SJSA1 (cell line): ENCODE results near the gene PDE7B. TPM values are rescaled to one million over a fixed set of nuclear protein-coding genes. Genes with fewer than 3 reads are reported as not detected.

ENCODE experiments used
- DNase-seq, 2 experiments: peaks; one replicate each; pipeline ENCODE4 v3.0.0-alpha.2; 2015 to 2020; ENCODE audit warnings: low spot score in 2 of 2, low read depth in 1 of 2
- H3K27ac ChIP-seq: fragments of 250-450 bp; sonication (Bioruptor Pico); 2 replicates; pipeline ENCODE4 v1.5.1; 2020; ENCODE audit warnings: mild to moderate bottlenecking, moderate library complexity
- H3K27me3 ChIP-seq: fragments of 250-450 bp; sonication (Bioruptor Pico); replicated peaks from 2 replicates; pipeline ENCODE4 v1.5.1; 2020; ENCODE audit warnings: mild to moderate bottlenecking, moderate library complexity
- H3K36me3 ChIP-seq: fragments of 250-450 bp; sonication (Bioruptor Pico); 2 replicates; pipeline ENCODE4 v1.5.1; 2020; ENCODE audit warnings: mild to moderate bottlenecking
- H3K4me1 ChIP-seq: fragments of 250-450 bp; sonication (Bioruptor Pico); replicated peaks from 2 replicates; pipeline ENCODE4 v1.6.1; 2021; ENCODE audit warnings: mild to moderate bottlenecking
- H3K4me3 ChIP-seq: fragments of 250-450 bp; sonication (Bioruptor Pico); 2 replicates; pipeline ENCODE4 v1.5.1; 2020; ENCODE audit warnings: mild to moderate bottlenecking
- H3K9me3 ChIP-seq: fragments of 250-450 bp; sonication (Bioruptor Pico); replicated peaks from 2 replicates; pipeline ENCODE4 v1.5.1; 2020; ENCODE audit warnings: mild to moderate bottlenecking
- total RNA-seq: library from RNA; depleted of rRNA; stranded (reverse); fragments of >200 nt; shearing (Covaris generic); gene quantifications from 2 replicates; pipeline ENCODE4 v1.2.3, GENCODE V29; 2014

The PDE7B gene
- total RNA-seq, 1 experiment from 2014 or later, result not detected

GRCh38 chr6:136108361-136108945, 257.0 kb downstream of the PDE7B start:
- DNase-seq, result no peak
- no peaks in the 10 kb centered on the region for H3K9me3 ChIP-seq
- H3K27me3 ChIP-seq, result no peaks in the 10 kb centered on the region
- H3K36me3 ChIP-seq, result no peaks in the 10 kb centered on the region
- no peak overlapping the region for H3K4me3 ChIP-seq
- no peak overlapping the region for H3K27ac ChIP-seq
- H3K4me1 ChIP-seq, result no peaks in the 10 kb centered on the region

GRCh38 chr6:136111831-136112230, 260.3 kb downstream of the PDE7B start:
- Histone ChIP-seq H3K9me3 (no peaks in the 10 kb centered on the region), H3K36me3 (no peaks in the 10 kb centered on the region), H3K4me1 (no peaks in the 10 kb centered on the region), H3K27ac (no peak overlapping the region), H3K4me3 (no peak overlapping the region), H3K27me3 (no peaks in the 10 kb centered on the region)
- no peak for DNase-seq

- Histone ChIP-seq H3K27ac (no peak overlapping the region), H3K4me3 (no peak overlapping the region), H3K4me1 (no peaks in the 10 kb centered on the region), H3K9me3 (no peaks in the 10 kb centered on the region), H3K27me3 (no peaks in the 10 kb centered on the region), H3K36me3 (no peaks in the 10 kb centered on the region)
- no peak for DNase-seq
These were observed 260.8 kb downstream of the PDE7B start for GRCh38 chr6:136112262-136112661.

GRCh38 chr6:136113736-136114173, 262.3 kb downstream of the PDE7B start:
- Histone ChIP-seq H3K9me3 (no peaks in the 10 kb centered on the region), H3K27me3 (no peaks in the 10 kb centered on the region), H3K27ac (no peak overlapping the region), H3K4me3 (no peak overlapping the region), H3K36me3 (no peaks in the 10 kb centered on the region), H3K4me1 (no peaks in the 10 kb centered on the region)
- no peak for DNase-seq

- Histone ChIP-seq H3K27ac (no peak overlapping the region), H3K9me3 (no peaks in the 10 kb centered on the region), H3K36me3 (no peaks in the 10 kb centered on the region), H3K4me3 (no peak overlapping the region), H3K4me1 (no peaks in the 10 kb centered on the region), H3K27me3 (no peaks in the 10 kb centered on the region)
- DNase-seq, result no peak
These were observed 263.2 kb downstream of the PDE7B start for GRCh38 chr6:136114661-136115060.

GRCh38 chr6:136115941-136116340, 264.4 kb downstream of the PDE7B start:
- DNase-seq, result no peak
- no peak overlapping the region for H3K4me3 ChIP-seq
- no peaks in the 10 kb centered on the region for H3K9me3 ChIP-seq
- no peaks in the 10 kb centered on the region for H3K4me1 ChIP-seq
- no peak overlapping the region for H3K27ac ChIP-seq
- H3K36me3 ChIP-seq, result no peaks in the 10 kb centered on the region
- H3K27me3 ChIP-seq, result no peaks in the 10 kb centered on the region

GRCh38 chr6:136117081-136117480, 265.6 kb downstream of the PDE7B start:
- DNase-seq, result no peak
- no peaks in the 10 kb centered on the region for H3K27me3 ChIP-seq

GRCh38 chr6:136118787-136119186, 267.3 kb downstream of the PDE7B start:
- Histone ChIP-seq H3K36me3 (no peaks in the 10 kb centered on the region), H3K27ac (no peak overlapping the region), H3K9me3 (no peaks in the 10 kb centered on the region), H3K4me1 (no peaks in the 10 kb centered on the region), H3K4me3 (no peak overlapping the region), H3K27me3 (no peaks in the 10 kb centered on the region)
- DNase-seq, result no peak

More at GRCh38 chr6:136117081-136117480, 265.6 kb downstream of the PDE7B start:
- H3K9me3 ChIP-seq, result no peaks in the 10 kb centered on the region
- no peaks in the 10 kb centered on the region for H3K36me3 ChIP-seq
- H3K4me3 ChIP-seq, result no peak overlapping the region
- H3K27ac ChIP-seq, result no peak overlapping the region
- H3K4me1 ChIP-seq, result no peaks in the 10 kb centered on the region

- H3K4me1 ChIP-seq, result no peaks in the 10 kb centered on the region
- H3K27me3 ChIP-seq, result no peaks in the 10 kb centered on the region
- no peaks in the 10 kb centered on the region for H3K9me3 ChIP-seq
- H3K27ac ChIP-seq, result no peak overlapping the region
- no peak overlapping the region for H3K4me3 ChIP-seq
- H3K36me3 ChIP-seq, result no peaks in the 10 kb centered on the region
- DNase-seq, result no peak
These were observed 272.0 kb downstream of the PDE7B start for GRCh38 chr6:136123468-136123867.

GRCh38 chr6:136125585-136125984, 274.1 kb downstream of the PDE7B start:
- Histone ChIP-seq H3K9me3 (no peaks in the 10 kb centered on the region), H3K4me3 (no peak overlapping the region), H3K27me3 (no peaks in the 10 kb centered on the region), H3K27ac (no peak overlapping the region), H3K4me1 (no peaks in the 10 kb centered on the region), H3K36me3 (no peaks in the 10 kb centered on the region)
- DNase-seq, result no peak

- H3K4me1 ChIP-seq, result no peaks in the 10 kb centered on the region
- H3K4me3 ChIP-seq, result no peak overlapping the region
- no peaks in the 10 kb centered on the region for H3K27me3 ChIP-seq
- no peak for DNase-seq
- no peaks in the 10 kb centered on the region for H3K36me3 ChIP-seq
- H3K9me3 ChIP-seq, result no peaks in the 10 kb centered on the region
- H3K27ac ChIP-seq, result no peak overlapping the region
These were observed 276.4 kb downstream of the PDE7B start for GRCh38 chr6:136127873-136128272.

- Histone ChIP-seq H3K4me1 (no peaks in the 10 kb centered on the region), H3K27me3 (no peaks in the 10 kb centered on the region), H3K4me3 (no peak overlapping the region), H3K36me3 (no peaks in the 10 kb centered on the region), H3K9me3 (no peaks in the 10 kb centered on the region), H3K27ac (no peak overlapping the region)
- no peak for DNase-seq
These were observed 277.9 kb downstream of the PDE7B start for GRCh38 chr6:136129365-136129764.

- H3K27me3 ChIP-seq, result no peaks in the 10 kb centered on the region
- H3K4me1 ChIP-seq, result no peaks in the 10 kb centered on the region
- H3K27ac ChIP-seq, result no peak overlapping the region
- DNase-seq, result no peak
- no peak overlapping the region for H3K4me3 ChIP-seq
- no peaks in the 10 kb centered on the region for H3K36me3 ChIP-seq
- no peaks in the 10 kb centered on the region for H3K9me3 ChIP-seq
These were observed 282.8 kb downstream of the PDE7B start for GRCh38 chr6:136134268-136134667.

- Histone ChIP-seq H3K4me1 (no peaks in the 10 kb centered on the region), H3K4me3 (no peak overlapping the region), H3K9me3 (no peaks in the 10 kb centered on the region), H3K36me3 (no peaks in the 10 kb centered on the region), H3K27ac (no peak overlapping the region), H3K27me3 (no peaks in the 10 kb centered on the region)
- no peak for DNase-seq
These were observed 283.2 kb downstream of the PDE7B start for GRCh38 chr6:136134751-136135150.

- Histone ChIP-seq H3K27me3 (no peaks in the 10 kb centered on the region), H3K9me3 (no peaks in the 10 kb centered on the region), H3K4me1 (no peaks in the 10 kb centered on the region), H3K4me3 (no peak overlapping the region), H3K27ac (no peak overlapping the region), H3K36me3 (no peaks in the 10 kb centered on the region)
- DNase-seq, result no peak
These were observed 284.8 kb downstream of the PDE7B start for GRCh38 chr6:136136274-136136673.
